HepG2 (cell line): ENCODE results near the gene ZNF217. TPM values are rescaled to one million over a fixed set of nuclear protein-coding genes. Genes with fewer than 3 reads are reported as not detected.
A peak's percentile ranks its signal among the peaks of the same experiment; 100 is the strongest.

Source experiments
- ATAC-seq: fragments of 200-7000 bp; cut with Tn5 transposase; 3 replicates; pipeline ENCODE4 v1.9.1; 2020; ENCODE audit warnings: mild to moderate bottlenecking, moderate library complexity
- BruUV-seq: library from RNA; stranded (reverse); fragments of 400-500 nt; replicated peaks from 2 replicates; lab custom pipeline; 2021; lab: Mats Ljungman, UMichigan
- CTCF ChIA-PET: fragments of 300-600 bp; formaldehyde crosslinking; extraction: SDS; loops from one replicate; lab custom pipeline; 2021; ENCODE audit warnings: low total read pairs, inconsistent platforms, low intra/inter-chr PET ratio; lab: Yijun Ruan, JAX
- POLR2A ChIA-PET: fragments of 350-600 bp; sonication (Branson Sonifier 250); formaldehyde crosslinking; loops from one replicate; lab custom pipeline; 2020; ENCODE audit warnings: antibody characterized with exemption, inconsistent platforms; lab: Yijun Ruan, JAX
- DNase-seq: peaks from one replicate; pipeline ENCODE4 v3.0.0-alpha.2; 2015; ENCODE audit warnings: low spot score
- FAIRE-seq: peaks from 3 replicates; lab custom pipeline; 2011; peaks lifted over from hg19 to GRCh38; lab: Jason Lieb, UNC
- H2AFZ ChIP-seq: one replicate; pipeline ENCODE4 v1.6.1; 2011; ENCODE audit warnings: low read length, inconsistent platforms
- H3K27ac ChIP-seq: fragments of 300-600 bp; 3 replicates; pipeline ENCODE4 v1.8.0; 2011; ENCODE audit warnings: mixed run types, mild to moderate bottlenecking, mixed read lengths, low read length, inconsistent platforms; ENCODE audit not compliant: insufficient read depth; ENCODE audit errors: extremely low read length
- H3K27me3 ChIP-seq, 2 experiments: fragments of 200-600 bp in 1 of 2; 2 replicates in 1 of 2; 3 replicates in 1 of 2; pipeline versions ENCODE4 v1.6.0 to v1.8.0; 2011; ENCODE audit warnings: low read length in 2 of 2, mild to moderate bottlenecking in 2 of 2, moderate library complexity in 2 of 2, inconsistent platforms in 1 of 2; ENCODE audit not compliant: insufficient read depth in 2 of 2, control insufficient read depth in 1 of 2
- H3K36me3 ChIP-seq, 2 experiments: fragments of 200-600 bp in 1 of 2; replicated peaks in 1 of 2; 2 replicates in 1 of 2; 3 replicates in 1 of 2; pipeline versions ENCODE4 v1.5.1 to v1.8.0; 2011; ENCODE audit warnings: low read length in 2 of 2, inconsistent platforms in 1 of 2; ENCODE audit not compliant: insufficient read depth in 2 of 2, control insufficient read depth in 1 of 2
- H3K4me1 ChIP-seq: 2 replicates; pipeline ENCODE4 v1.5.1; 2012; ENCODE audit warnings: low read length, inconsistent platforms; ENCODE audit not compliant: insufficient read depth
- H3K4me2 ChIP-seq: 2 replicates; pipeline ENCODE4 v1.6.0; 2011; ENCODE audit warnings: low read depth, low read length, inconsistent platforms
- H3K4me3 ChIP-seq, 3 experiments: fragments of 200-600 bp in 1 of 3; sonication (generic), shearing (Covaris generic) in 1 of 3; replicated peaks in 1 of 3; 2 replicates each; pipeline ENCODE4 v1.5.1; 2011 to 2016; ENCODE audit warnings: low read length in 3 of 3, inconsistent platforms in 2 of 3, low read depth in 2 of 3, mild to moderate bottlenecking in 2 of 3, control low read depth in 1 of 3, mixed read lengths in 1 of 3; ENCODE audit not compliant: insufficient read depth in 1 of 3
- H3K79me2 ChIP-seq: one replicate; pipeline ENCODE4 v1.6.1; 2011; ENCODE audit warnings: low read length, inconsistent platforms; ENCODE audit not compliant: insufficient read depth
- H3K9ac ChIP-seq: 2 replicates; pipeline ENCODE4 v1.6.0; 2011; ENCODE audit warnings: mild to moderate bottlenecking, low read depth, low read length, inconsistent platforms; ENCODE audit not compliant: insufficient read depth
- H3K9me3 ChIP-seq: 2 replicates; pipeline ENCODE4 v1.5.1; 2012; ENCODE audit warnings: mild to moderate bottlenecking, low read length
- H4K20me1 ChIP-seq: 2 replicates; pipeline ENCODE4 v1.6.0; 2011; ENCODE audit warnings: inconsistent platforms, mild to moderate bottlenecking, low read length, moderate library complexity; ENCODE audit not compliant: insufficient read depth
- CENPBD1 ChIP-seq: sonication (generic); formaldehyde crosslinking; IDR thresholded peaks from 2 replicates; pipeline ENCODE4 v1.8.0; 2022; ENCODE audit warnings: missing genetic modification reagents, low read depth, mild to moderate bottlenecking, borderline replicate concordance
- CREM ChIP-seq, 2 experiments: sonication (generic) in 1 of 2; formaldehyde crosslinking in 1 of 2; IDR thresholded peaks; 2 replicates each; pipeline versions ENCODE4 v1.4.0 to v1.6.1; 2016 to 2020; ENCODE audit warnings: antibody characterized with exemption in 1 of 2, mild to moderate bottlenecking in 1 of 2, missing genetic modification reagents in 1 of 2
- GRHL1 ChIP-seq: sonication (generic); formaldehyde crosslinking; conservative IDR thresholded peaks from 2 replicates; pipeline ENCODE4 v1.8.0; 2022; ENCODE audit warnings: missing genetic modification reagents
- HMG20A ChIP-seq: IDR thresholded peaks from 2 replicates; pipeline ENCODE4 v1.6.1; 2016; ENCODE audit warnings: borderline replicate concordance
- PTBP1 ChIP-seq: fragments of 200-400 bp; formaldehyde crosslinking; IDR thresholded peaks from 2 replicates; pipeline ENCODE4 v1.6.1; 2018; ENCODE audit warnings: low read length, low read depth; ENCODE audit not compliant: poor library complexity, severe bottlenecking
- ZNF619 ChIP-seq: sonication (generic); formaldehyde crosslinking; IDR thresholded peaks from 2 replicates; pipeline ENCODE4 v1.4.0; 2020; ENCODE audit warnings: mild to moderate bottlenecking, missing genetic modification reagents
- WGBS: methylation state at CpG from one replicate; pipeline ENCODE4 v1.1.6; 2017; ENCODE audit warnings: low lambda C conversion rate; 5-methylcytosine and 5-hydroxymethylcytosine counted together
- in situ Hi-C: cut with HindIII; loops from 2 replicates; pipeline ENCODE4 v1.10.0; 2017; ENCODE audit warnings: low pct_unique_long_range_greater_than_20kb; ENCODE audit not compliant: extremely low pct_ligation_motif_present
- intact Hi-C: fragments of 100-400 bp; cut with micrococcal nuclease; formaldehyde crosslinking; loops from one replicate; pipeline ENCODE4 v1.10.0; 2022; ENCODE audit not compliant: unreplicated experiment
- polyA plus RNA-seq, 8 experiments: library from polyadenylated mRNA; depleted of rRNA in 3 of 8; stranded (reverse) in 7 of 8; unstranded in 1 of 8; fragments of >200 nt; fragmentation: Illumina TruSeq in 4 of 8; extraction: Trizol in 4 of 8; gene quantifications; 2 replicates each; pipeline versions ENCODE4 v1.2.1 to v1.2.3, GENCODE V29; 2011 to 2016; ENCODE audit warnings: low read depth in 4 of 8, missing spikeins in 1 of 8, mixed read lengths in 1 of 8; ENCODE audit not compliant: insufficient read depth in 1 of 8
- total RNA-seq, 5 experiments: library from RNA; depleted of rRNA; stranded (reverse); fragments of >200 nt; fragmentation: Illumina TruSeq; extraction: Trizol; gene quantifications; 2 replicates each; pipeline ENCODE4 v1.2.3, GENCODE V29; 2016; ENCODE audit warnings: low read depth in 1 of 5

ZNF217 gene
- total and polyA plus RNA-seq, 2 of the 13 experiments (the other 11 are each of a cell fraction or from before 2014, with no cell fraction given), result 22.3 to 29.8 TPM

- intact Hi-C loops (no loop called here), in situ Hi-C loops (no loop called here)
- TF ChIP-seq CREM (IDR thresholded peaks at IDR 0.05) (0 out of 2 replicates have a peak, but pooled peaks have one; percentile 18), CREM (CRISPR knock-in tag; IDR thresholded peaks at IDR 0.05) (no peak), ZNF619 (CRISPR knock-in tag) (no peak), GRHL1 (CRISPR knock-in tag) (no peak), PTBP1 (no peak), CENPBD1 (CRISPR knock-in tag) (no peak), HMG20A (CRISPR knock-in tag) (no peak)
- H3K36me3 ChIP-seq, result no peaks in the 10 kb centered on the region
- 64% methylated on average over 6 of the region's 6 CpGs for WGBS
- H2AFZ ChIP-seq, result no peak overlapping the region
- ChIA-PET CTCF (no interaction called here), POLR2A (interaction anchor here (0.7 to 3.6 kb wide), 4 partner anchors 17 to 89 kb away, joined by 3 to 25 read pairs (median 5); no protein-coding TSS in a partner anchor)
- no peak overlapping the region for H3K4me3 ChIP-seq
- H3K79me2 ChIP-seq, result no peaks in the 10 kb centered on the region
- no peak overlapping the region for H3K4me2 ChIP-seq
- H3K4me1 ChIP-seq, result peaks cover 71% of the 10 kb centered on the region
- ATAC-seq, result no peak
- no peaks in the 10 kb centered on the region for H3K9me3 ChIP-seq
- no peak overlapping the region for H3K27ac ChIP-seq
- no TSS peak for BruUV-seq
- H3K9ac ChIP-seq, result no peak overlapping the region
- no peaks in the 10 kb centered on the region for H3K27me3 ChIP-seq
- no peaks in the 10 kb centered on the region for H4K20me1 ChIP-seq
- no peak for DNase-seq
- FAIRE-seq, result no peak
Measured at GRCh38 chr20:53639647-53640440, 46.2 kb upstream of the ZNF217 start.
